ENCODE results near the gene BET1.

The BET1 gene

DNA sequence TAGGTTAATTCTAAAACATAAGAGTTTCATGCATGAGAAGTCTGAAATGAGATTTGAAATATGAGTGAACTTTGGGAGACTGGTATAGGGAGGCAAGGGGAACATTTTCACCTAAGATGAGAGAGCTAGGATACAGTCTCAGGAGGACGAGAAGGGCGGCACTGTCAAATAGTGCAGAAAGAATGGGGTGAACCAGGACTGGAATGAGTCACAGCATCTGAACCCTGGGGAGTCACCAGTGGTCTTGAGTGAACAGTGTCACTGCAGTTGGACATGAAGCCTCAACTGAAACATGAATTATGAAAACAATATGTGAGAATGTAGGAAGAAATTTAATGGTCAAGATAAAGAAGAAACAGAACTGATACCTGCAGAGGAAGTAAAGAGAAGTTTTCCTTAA is 48.9 kb downstream of the BET1 start:
- DNase-seq: no peak

DNA sequence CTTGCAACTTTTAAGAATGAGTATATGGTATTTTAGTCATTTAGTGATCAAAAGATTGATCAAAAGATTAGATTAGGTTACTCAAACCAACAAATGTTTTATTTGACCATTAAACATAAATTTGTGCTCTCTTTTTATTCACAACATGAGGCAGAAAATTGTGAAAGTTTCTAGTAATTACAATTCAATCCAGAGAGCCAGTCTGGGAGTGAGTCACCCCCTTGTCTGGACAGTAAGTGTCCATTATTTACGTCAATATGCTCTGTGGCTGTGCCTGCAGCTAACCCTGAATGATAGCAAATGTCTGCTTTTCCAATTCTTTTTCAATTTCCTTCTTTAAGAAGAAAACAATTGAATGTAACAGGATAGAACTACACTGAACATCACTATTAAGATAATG is 54.7 kb downstream of the BET1 start:
- DNase-seq: no peak

DNA sequence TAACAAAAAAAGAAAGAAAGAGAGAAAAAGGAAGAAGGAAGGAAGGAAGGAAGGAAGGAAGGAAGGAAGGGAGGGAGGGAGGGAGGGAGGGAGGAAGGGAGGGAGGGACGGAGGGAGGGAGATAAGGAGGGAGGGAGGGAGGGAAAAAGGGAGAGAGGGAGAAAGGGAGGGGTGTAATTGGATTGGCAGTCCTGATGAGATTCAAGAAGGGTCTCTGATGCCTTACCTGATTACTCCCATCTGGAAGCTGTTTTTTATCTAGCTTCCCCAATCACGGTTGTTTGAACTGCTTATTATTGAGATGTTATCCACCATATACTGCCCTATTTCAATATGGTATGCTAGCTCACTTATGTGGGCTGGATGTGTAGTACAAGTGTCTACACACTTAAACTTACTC is 55.3 kb downstream of the BET1 start:
- DNase-seq: no peak

DNA sequence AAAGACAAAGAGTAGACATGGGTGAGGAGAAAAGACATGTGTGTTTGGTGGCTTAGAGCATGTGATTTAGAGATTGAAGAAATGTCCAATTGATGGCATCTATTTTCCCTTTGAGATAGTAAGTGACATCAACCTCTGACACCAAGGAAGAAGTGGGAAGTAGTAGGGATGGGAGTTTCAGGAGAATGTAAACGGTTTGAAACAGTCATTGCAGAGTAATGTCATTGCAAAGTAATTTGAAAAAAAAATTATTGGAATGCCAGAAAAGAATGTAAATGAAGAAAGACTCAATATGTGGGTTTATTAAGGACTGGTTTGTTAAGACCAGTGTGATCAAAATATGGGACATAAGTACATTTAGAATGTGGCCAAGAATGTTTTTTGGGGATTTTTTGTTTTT is 56.0 kb downstream of the BET1 start:
- no peak for DNase-seq

DNA sequence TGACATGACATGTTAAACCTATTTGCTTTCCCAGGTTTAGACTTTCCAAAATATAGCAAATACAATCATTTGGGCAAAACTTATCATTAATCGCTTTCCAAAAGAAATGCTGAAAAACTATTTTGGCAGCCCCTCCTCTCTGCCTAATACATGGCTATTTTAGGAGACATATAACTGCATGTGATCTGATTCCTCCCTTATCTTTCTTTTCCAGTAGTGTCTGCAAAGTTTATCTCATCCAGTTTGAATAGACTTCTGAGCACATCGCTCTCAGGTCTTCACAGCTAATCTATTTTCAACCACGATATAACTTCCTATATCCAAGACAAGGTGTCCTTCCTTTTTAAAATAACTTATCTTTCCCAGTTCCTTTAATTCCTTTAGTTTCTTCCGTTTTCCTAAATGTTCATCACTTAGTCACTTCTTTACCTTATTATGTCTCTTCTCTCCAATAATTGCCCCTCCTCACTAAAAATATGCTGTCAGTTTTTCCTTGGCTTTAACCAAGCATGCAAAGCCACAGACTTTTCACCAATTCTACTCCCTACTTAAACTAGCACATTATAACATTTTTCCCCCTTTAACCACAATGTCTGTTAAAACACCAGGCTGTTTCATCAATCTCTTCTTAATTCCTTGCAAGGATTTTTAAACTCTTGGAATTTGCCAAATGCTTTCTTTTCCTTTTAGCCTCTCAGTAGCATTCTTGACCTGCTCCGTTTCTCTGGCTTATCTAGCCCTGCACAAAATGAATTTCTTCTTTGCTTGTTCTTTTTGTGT is 58.2 kb downstream of the BET1 start:
- no peak for DNase-seq

DNA sequence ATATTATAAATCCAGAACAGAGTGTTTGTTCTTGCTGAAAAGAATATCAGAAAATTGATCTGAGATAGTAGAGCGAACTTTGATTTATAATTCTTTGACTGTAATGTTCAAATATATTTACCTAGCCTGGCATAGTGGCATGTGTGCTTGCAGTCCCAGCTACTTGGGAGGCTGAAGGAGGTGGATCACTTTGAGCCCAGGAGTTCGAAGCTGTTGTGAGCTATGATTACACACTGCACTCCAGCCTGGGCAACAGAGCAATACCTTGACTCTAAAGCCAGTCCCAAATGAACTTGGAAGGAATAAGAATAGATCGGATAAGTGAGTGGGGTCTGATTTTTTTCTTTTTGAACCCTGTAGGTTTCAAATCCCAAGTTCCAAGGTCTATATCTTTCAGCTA is 59.1 kb downstream of the BET1 start:
- DNase-seq: no peak

DNA sequence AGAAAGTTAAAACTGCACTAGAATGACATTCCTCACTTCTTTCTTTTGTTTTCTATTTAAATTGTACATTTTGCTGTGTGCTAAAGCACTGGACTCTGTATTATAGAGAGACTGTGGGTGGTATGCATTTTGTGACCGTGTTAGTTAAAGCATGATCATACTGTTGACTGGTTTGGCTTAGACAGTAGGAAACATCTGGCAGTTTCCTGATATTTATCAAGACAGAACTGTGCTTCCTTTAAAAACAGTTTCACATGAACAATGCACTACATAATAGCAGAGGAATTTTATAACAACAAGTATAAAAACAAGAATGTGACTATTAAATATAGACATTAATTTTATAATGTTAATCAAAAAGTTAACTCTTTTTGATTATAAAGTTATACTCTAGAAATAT is 59.5 kb downstream of the BET1 start:
- DNase-seq: no peak

DNA sequence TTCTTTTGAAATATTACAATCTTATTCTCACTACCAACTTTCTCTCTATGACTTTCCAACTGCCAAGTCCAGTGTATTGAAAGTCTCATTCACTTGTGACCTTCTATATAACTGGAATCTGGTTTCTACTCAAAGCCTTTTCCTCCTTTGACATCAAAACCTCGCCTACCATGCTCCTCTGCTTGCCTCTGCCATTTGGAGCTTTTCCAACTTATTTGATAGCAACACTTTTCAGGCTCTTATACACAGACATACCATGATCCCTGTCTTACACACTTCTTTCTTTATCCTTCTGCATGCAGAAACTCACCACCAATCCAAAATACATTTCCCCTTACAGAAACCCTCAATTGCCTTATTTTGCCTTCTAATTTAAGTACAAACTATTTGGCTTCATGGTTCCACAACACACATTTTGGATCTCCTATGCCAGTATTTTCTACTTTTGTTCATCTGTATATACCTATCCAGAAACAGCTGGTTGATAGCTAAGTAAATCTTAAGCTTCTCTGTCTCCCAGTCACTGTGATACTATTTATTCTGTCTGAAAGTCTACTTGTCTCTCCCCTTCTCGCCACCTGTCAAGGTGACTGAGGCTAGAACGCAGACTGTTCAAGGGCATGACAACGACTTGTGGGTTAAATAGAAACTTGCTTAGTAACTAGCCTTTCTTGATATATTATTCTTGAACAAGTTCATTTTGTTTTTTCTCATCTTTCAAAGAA is 60.2 kb downstream of the BET1 start:
- no peak for DNase-seq

Measured in stimulated activated CD4-positive, alpha-beta T cell treated with anti-CD3 and anti-CD28 coated beads, Interleukin-4, amount 100 ng/mL, for 1 hour (primary cell).